Measurements from ENCODE around the gene BMF. TPM values are rescaled to one million over a fixed set of nuclear protein-coding genes. Genes with fewer than 3 reads are reported as not detected.

The BMF gene
- total and polyA plus RNA-seq, 11 donors = 1.2 to 12.9 (median 3.4) TPM

- TF ChIP-seq, protein P1, sequence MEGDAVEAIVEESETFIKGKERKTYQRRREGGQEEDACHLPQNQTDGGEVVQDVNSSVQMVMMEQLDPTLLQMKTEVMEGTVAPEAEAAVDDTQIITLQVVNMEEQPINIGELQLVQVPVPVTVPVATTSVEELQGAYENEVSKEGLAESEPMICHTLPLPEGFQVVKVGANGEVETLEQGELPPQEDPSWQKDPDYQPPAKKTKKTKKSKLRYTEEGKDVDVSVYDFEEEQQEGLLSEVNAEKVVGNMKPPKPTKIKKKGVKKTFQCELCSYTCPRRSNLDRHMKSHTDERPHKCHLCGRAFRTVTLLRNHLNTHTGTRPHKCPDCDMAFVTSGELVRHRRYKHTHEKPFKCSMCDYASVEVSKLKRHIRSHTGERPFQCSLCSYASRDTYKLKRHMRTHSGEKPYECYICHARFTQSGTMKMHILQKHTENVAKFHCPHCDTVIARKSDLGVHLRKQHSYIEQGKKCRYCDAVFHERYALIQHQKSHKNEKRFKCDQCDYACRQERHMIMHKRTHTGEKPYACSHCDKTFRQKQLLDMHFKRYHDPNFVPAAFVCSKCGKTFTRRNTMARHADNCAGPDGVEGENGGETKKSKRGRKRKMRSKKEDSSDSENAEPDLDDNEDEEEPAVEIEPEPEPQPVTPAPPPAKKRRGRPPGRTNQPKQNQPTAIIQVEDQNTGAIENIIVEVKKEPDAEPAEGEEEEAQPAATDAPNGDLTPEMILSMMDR (IDR thresholded peaks at IDR 0.05) = peak in 4 of 12 donors; percentile 13 to 27 (median 16)
- peak in 1 of 2 donors; percentile 80 for TF ChIP-seq POLR2A (IDR thresholded peaks at IDR 0.05)
- Histone ChIP-seq H3K27ac (peak within 1 kb of the TSS; percentile 88 to 98 (median 94)), H3K4me3 (peak within 1 kb of the TSS; percentile 72 to 98 (median 84)), H3K9me3 (no peaks in the 10 kb centered on the region), H3K27me3 (no peaks in the 10 kb centered on the region), H3K36me3 (peaks cover 0 to 40% (median 38%) of the 10 kb centered on the region in 9 donors), H3K4me1 (peaks cover 4 to 43% (median 26%) of the 10 kb centered on the region in 12 donors)
- intact Hi-C loops (cut with DNase I) = loop anchor here in 2 of 10 donors (2.0 to 5.0 kb wide), 3 partner anchors 68 to 257 kb away; partner anchors contain the start of genes BMF (in 1 of the 2), BUB1B (in 1 of the 2) and FSIP1 (in 1 of the 2)
- DNase-seq (peak; percentile 95 to 97 (median 97)), ATAC-seq (peak; percentile 97 to 99 (median 98))
- 0 to 1% (median 1%) methylated on average over 47 to 59 of the region's 59 CpGs for WGBS, 4 donors
These were observed 69.8 kb downstream of the BMF start, which contains the start of gene SRP14 for GRCh38 chr15:40038638-40039543. TSS of gene SRP14 (minus strand) at chr15:40039181. CDS start at chr15:40039116, 65 bp downstream.

DNA sequence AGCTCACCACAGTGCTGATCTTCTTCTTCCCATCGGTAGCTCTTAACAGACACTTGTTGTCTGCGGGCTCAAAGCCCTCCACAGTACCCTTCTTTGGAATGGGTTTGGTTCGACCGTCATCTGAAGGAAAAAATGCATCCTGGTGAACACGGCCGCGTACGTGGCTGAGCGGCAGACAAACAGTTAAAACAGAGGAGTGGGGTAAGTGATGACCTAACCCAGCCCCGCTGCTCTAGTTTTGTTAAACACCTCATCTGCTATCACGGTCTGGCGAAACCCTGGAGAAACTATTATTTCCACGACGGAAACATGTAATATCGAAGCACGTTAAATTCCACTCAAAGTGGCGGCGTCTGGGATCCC is 70.4 kb downstream of the BMF start:
- no peak for TF ChIP-seq POLR2A (IDR thresholded peaks at IDR 0.05)
- TF ChIP-seq, protein P1 (IDR thresholded peaks at IDR 0.05) = no peak
- DNase-seq (no peak), ATAC-seq (peak in 1 of 4 donors; percentile 2)
- no peaks in the 10 kb centered on the region for H3K9me3 ChIP-seq
- intact Hi-C loops (cut with DNase I) = loop anchor here in 2 of 10 donors (2.0 to 5.0 kb wide), 3 partner anchors 69 to 256 kb away; partner anchors contain the start of genes BMF (in 1 of the 2), BUB1B (in 1 of the 2) and FSIP1 (in 1 of the 2)
- no peaks in the 10 kb centered on the region for H3K27me3 ChIP-seq
- H3K36me3 ChIP-seq = peaks cover 0 to 46% (median 44%) of the 10 kb centered on the region in 9 donors
- peaks cover 4 to 48% (median 29%) of the 10 kb centered on the region in 12 donors for H3K4me1 ChIP-seq
- peak overlapping the region; percentile 88 to 98 (median 94) for H3K27ac ChIP-seq
- 0 to 2% (median 1%) methylated on average over 18 of the region's 18 CpGs for WGBS, 4 donors
- peak overlapping the region; percentile 72 to 98 (median 84) for H3K4me3 ChIP-seq

Other genes with a start within 250 kb of the BMF start
- gene GPR176, start 188.6 kb downstream of the BMF start, total RNA-seq = 1 to 10 TPM; 1.2 to 4.3 (median 2.1) TPM
- gene GPR176, start 188.6 kb downstream of the BMF start, polyA plus RNA-seq = 1 to 10 TPM; 1.1 to 2.6 TPM
- 10 to 100 TPM; 16.9 to 44.8 (median 23.0) TPM for gene EIF2AK4, start 174.8 kb downstream of the BMF start, total RNA-seq
- gene EIF2AK4, start 174.8 kb downstream of the BMF start, polyA plus RNA-seq = 10 to 100 TPM; 19.8 to 40.7 TPM
- 100 to 1,000 TPM; 189 to 446 (median 218) TPM for gene SRP14, start 69.7 kb downstream of the BMF start, total RNA-seq
- gene SRP14, start 69.7 kb downstream of the BMF start, polyA plus RNA-seq = 100 to 1,000 TPM; 379 to 702 TPM
- 1 to 10 TPM in 4 of 9 donors, under 1 TPM in 4, not detected in 1; 0.46 to 6.4 (median 1.2) TPM for gene BUB1B, start 52.2 kb upstream of the BMF start, total RNA-seq
- under 1 TPM; 0.11 to 0.14 TPM for gene BUB1B, start 52.2 kb upstream of the BMF start, polyA plus RNA-seq
- gene PAK6, start 130.2 kb upstream of the BMF start, total RNA-seq = 10 to 100 TPM in 2 of 9 donors, 1 to 10 TPM in 7; 5.0 to 17.4 (median 8.0) TPM
- 1 to 10 TPM in 1 of 2 donors, under 1 TPM in 1; 0.93 to 3.8 TPM for gene PAK6, start 130.2 kb upstream of the BMF start, polyA plus RNA-seq
- gene ANKRD63, start 174.2 kb upstream of the BMF start, total RNA-seq = under 1 TPM in 5 of 9 donors, not detected in 4; 0.27 to 0.57 (median 0.45) TPM
- not detected for gene ANKRD63, start 174.2 kb upstream of the BMF start, polyA plus RNA-seq
- gene PLCB2, start 199.1 kb upstream of the BMF start, total RNA-seq = 10 to 100 TPM in 2 of 9 donors, 1 to 10 TPM in 7; 1.6 to 46.2 (median 4.8) TPM
- gene PLCB2, start 199.1 kb upstream of the BMF start, polyA plus RNA-seq = 1 to 10 TPM; 3.5 to 7.7 TPM
- gene INAFM2, start 214.8 kb upstream of the BMF start, total RNA-seq = 10 to 100 TPM; 28.6 to 92.7 (median 40.1) TPM
- 10 to 100 TPM; 27.9 to 34.8 TPM for gene INAFM2, start 214.8 kb upstream of the BMF start, polyA plus RNA-seq
- 100 to 1,000 TPM in 7 of 9 donors, 10 to 100 TPM in 2; 54.1 to 165 (median 119) TPM for gene CCDC9B, start 232.1 kb upstream of the BMF start, total RNA-seq
- gene CCDC9B, start 232.1 kb upstream of the BMF start, polyA plus RNA-seq = 100 to 1,000 TPM in 1 of 2 donors, 10 to 100 TPM in 1; 38.0 to 121 TPM
- gene PHGR1, start 242.2 kb upstream of the BMF start, total RNA-seq = not detected
- 1 to 10 TPM in 1 of 2 donors, under 1 TPM in 1; 0.71 to 1.4 TPM for gene PHGR1, start 242.2 kb upstream of the BMF start, polyA plus RNA-seq
- 1 to 10 TPM in 2 of 9 donors, under 1 TPM in 7; 0.13 to 1.1 (median 0.40) TPM for gene DISP2, start 249.3 kb upstream of the BMF start, total RNA-seq
- gene DISP2, start 249.3 kb upstream of the BMF start, polyA plus RNA-seq = 1 to 10 TPM in 1 of 2 donors, under 1 TPM in 1; 0.10 to 1.8 TPM